Ovary (tissue), 9 donors: ENCODE results near the gene MAD1L1. TPM values are rescaled to one million over a fixed set of nuclear protein-coding genes. Genes with fewer than 3 reads are reported as not detected.

Experiments used
- DNase-seq, 5 donors: peaks; one replicate each; pipeline ENCODE4 v3.0.0-alpha.2; 2019 to 2020
- H3K27ac ChIP-seq, 2 donors: fragments of 200-600 bp; one replicate each; pipeline versions ENCODE4 v1.5.1 to v1.8.0; 2019 to 2022
- H3K27me3 ChIP-seq: fragments of 200-600 bp; one replicate; pipeline ENCODE4 v1.8.0; 2022
- H3K36me3 ChIP-seq: fragments of 200-600 bp; sonication (generic); one replicate; pipeline ENCODE4 v1.5.1; 2019
- H3K4me1 ChIP-seq: one replicate; pipeline ENCODE4 v1.8.1; 2013; ENCODE audit warnings: mild to moderate bottlenecking, moderate library complexity; ENCODE audit not compliant: insufficient read depth
- H3K4me3 ChIP-seq: fragments of 200-600 bp; sonication (generic); one replicate; pipeline ENCODE4 v1.5.1; 2017
- H3K9me3 ChIP-seq, 2 donors: fragments of 200-600 bp in 1 of 2; sonication (generic) in 1 of 2; one replicate each; pipeline versions ENCODE4 v1.5.1 to v1.8.1; 2013 to 2019; ENCODE audit warnings: mild to moderate bottlenecking in 1 of 2, moderate library complexity in 1 of 2
- EP300 ChIP-seq: sonication (generic); formaldehyde crosslinking; IDR thresholded peaks from one replicate; pipeline ENCODE4 v1.6.1; 2017; ENCODE audit warnings: antibody characterized with exemption
- POLR2A ChIP-seq: fragments of 450-650 bp; IDR thresholded peaks from one replicate; pipeline ENCODE4 v1.6.1; 2017; ENCODE audit warnings: antibody characterized with exemption, mild to moderate bottlenecking, moderate library complexity
- whole genome bisulfite sequencing, 3 donors: extraction: QIAGEN DNeasy Blood & Tissue Kit in 1 of 3; methylation state at CpG; one replicate each; pipeline versions ENCODE4 v1.1.5 to v1.1.7; 2013 to 2017; 5-methylcytosine and 5-hydroxymethylcytosine counted together
- intact Hi-C, 4 donors: fragments of 100-400 bp; cut with DNase I; formaldehyde crosslinking; loops; one replicate each; pipeline versions ENCODE4 v1.11.0 to v1.15.1; 2022 to 2023
- polyA plus RNA-seq, 2 donors: library from polyadenylated mRNA; stranded (reverse); fragments of 200-250 nt in 1 of 2; fragments of 350-450 nt in 1 of 2; fragmentation: Illumina TruSeq in 1 of 2; extraction: RNeasy Lipid Tissue Mini Kit (QIAGEN cat#74804) in 1 of 2; gene quantifications; one replicate each; pipeline ENCODE4 v1.2.3, GENCODE V29; 2013 to 2014
- total RNA-seq, 7 donors: library from RNA; depleted of rRNA in 2 of 7; stranded (reverse); fragments of >200 nt in 2 of 7; fragmentation: NEBNext Ultra II Directional in 3 of 7; extraction: Animal tissue kit (Norgen Biotek cat#: 25700) in 3 of 7; gene quantifications; one replicate each; pipeline versions ENCODE4 v1.1.0 to v1.2.4, GENCODE V29; 2016 to 2023
- TF ChIP-seq, protein P1 (sequence below), 3 donors: fragments of 450-650 bp in 2 of 3; fragments of 200-600 bp in 1 of 3; IDR thresholded peaks; one replicate each; pipeline versions ENCODE4 v1.5.1 to v1.8.0; 2016 to 2022; ENCODE audit warnings: antibody characterized with exemption in 3 of 3, mild to moderate bottlenecking in 1 of 3
- donor health status: DM: no; HTN: no; CAD: no; lungs with moderate emphysema.
- donor health status: DM: no; HTN: no; CAD: no.
- donor health status: Bipolar disorder and iron deficiency.
- donor health status: DM: yes; HTN: yes; CAD: no.
- donor health status: DM: no; HTN: no; CAD: no.
- donor health status: DM: yes; HTN: yes; CAD: no.

MAD1L1 gene
- total and polyA plus RNA-seq, 9 donors = 5.9 to 36.6 (median 22.8) TPM

DNA sequence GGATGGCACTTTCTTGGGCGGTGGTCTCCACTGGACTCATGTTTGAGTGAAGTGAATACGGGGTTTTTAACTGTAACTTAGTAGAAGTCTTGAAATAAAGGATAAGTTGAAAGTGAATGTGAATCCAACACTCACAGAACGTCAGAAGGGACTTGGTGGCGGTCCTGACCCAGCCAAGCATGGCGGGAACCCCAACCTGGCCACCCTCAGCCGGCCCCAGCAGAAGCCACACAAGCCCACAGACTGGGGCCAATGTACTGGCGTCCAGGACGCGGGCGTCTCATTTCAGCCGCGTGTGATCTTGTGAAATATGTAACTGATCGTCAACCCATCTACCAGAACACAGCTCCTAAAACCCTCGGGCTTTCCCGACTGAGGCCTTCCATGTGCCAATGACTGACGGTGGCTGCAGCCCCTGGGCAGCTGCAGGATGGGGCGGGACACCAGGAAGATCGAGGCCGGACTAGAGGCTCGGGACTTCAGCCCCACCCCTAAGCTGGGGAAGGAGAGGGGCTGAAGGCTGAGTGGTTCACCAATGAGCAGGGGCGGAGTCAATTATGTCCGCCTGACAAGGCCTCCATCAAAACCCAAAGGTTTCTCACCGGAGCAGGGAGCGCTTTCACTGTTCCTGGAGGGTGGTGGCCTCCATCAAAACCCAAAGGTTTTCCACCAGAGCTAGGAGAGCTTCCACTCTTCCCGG, 161.5 kb downstream of the MAD1L1 start:
- TF ChIP-seq, protein P1, sequence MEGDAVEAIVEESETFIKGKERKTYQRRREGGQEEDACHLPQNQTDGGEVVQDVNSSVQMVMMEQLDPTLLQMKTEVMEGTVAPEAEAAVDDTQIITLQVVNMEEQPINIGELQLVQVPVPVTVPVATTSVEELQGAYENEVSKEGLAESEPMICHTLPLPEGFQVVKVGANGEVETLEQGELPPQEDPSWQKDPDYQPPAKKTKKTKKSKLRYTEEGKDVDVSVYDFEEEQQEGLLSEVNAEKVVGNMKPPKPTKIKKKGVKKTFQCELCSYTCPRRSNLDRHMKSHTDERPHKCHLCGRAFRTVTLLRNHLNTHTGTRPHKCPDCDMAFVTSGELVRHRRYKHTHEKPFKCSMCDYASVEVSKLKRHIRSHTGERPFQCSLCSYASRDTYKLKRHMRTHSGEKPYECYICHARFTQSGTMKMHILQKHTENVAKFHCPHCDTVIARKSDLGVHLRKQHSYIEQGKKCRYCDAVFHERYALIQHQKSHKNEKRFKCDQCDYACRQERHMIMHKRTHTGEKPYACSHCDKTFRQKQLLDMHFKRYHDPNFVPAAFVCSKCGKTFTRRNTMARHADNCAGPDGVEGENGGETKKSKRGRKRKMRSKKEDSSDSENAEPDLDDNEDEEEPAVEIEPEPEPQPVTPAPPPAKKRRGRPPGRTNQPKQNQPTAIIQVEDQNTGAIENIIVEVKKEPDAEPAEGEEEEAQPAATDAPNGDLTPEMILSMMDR (IDR thresholded peaks at IDR 0.05) = no peak
- TF ChIP-seq EP300 (no peak), POLR2A (no peak)
- DNase-seq = no peak
- no peak overlapping the region for H3K27ac ChIP-seq
- H3K27me3 ChIP-seq = no peaks in the 10 kb centered on the region
- 95 to 97% (median 97%) methylated on average over 25 of the region's 25 CpGs for WGBS, 3 donors
- no peaks in the 10 kb centered on the region for H3K9me3 ChIP-seq
- H3K36me3 ChIP-seq = no peaks in the 10 kb centered on the region
- no peak overlapping the region for H3K4me3 ChIP-seq
- intact Hi-C loops = no loop called here
- H3K4me1 ChIP-seq = no peaks in the 10 kb centered on the region

DNA sequence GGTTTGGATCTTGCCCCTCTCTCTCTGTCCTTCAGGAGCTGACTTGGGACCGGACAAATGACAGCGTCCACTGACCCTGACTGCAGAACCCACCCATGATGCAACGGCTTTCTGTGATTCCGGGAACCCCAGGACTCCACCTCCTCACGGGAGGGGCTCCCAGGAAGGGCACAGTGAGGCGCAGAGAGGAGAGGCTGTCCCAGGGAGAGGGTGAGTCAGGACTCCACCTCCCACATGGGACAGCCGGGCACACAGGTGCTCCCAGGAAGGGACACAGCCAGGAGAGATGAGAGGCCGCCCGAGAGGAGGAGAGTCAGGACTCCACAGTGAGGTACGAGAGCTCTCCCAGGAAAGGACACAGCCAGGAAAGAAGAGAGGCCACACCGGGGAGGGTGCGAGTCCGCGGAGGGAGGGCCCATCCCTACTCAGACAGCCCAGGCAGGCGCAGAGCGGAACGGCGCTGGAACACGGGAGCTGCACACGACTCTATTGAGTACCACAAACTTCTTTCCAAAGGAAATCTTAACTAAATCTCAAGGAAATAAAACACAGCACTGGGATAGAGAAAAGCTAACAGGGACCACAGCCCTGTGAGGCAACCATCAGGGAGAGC, 162.5 kb downstream of the MAD1L1 start:
- no peak overlapping the region for H3K4me3 ChIP-seq
- WGBS, 3 donors = 85 to 89% (median 88%) methylated on average over 20 of the region's 20 CpGs
- intact Hi-C loops = no loop called here
- H3K27ac ChIP-seq = no peak overlapping the region
- DNase-seq = no peak
- H3K27me3 ChIP-seq = no peaks in the 10 kb centered on the region
- H3K36me3 ChIP-seq = no peaks in the 10 kb centered on the region
- TF ChIP-seq POLR2A = no peak
- TF ChIP-seq EP300 = no peak
- TF ChIP-seq, protein P1 (IDR thresholded peaks at IDR 0.05) = no peak
- no peaks in the 10 kb centered on the region for H3K9me3 ChIP-seq
- H3K4me1 ChIP-seq = no peaks in the 10 kb centered on the region

DNA sequence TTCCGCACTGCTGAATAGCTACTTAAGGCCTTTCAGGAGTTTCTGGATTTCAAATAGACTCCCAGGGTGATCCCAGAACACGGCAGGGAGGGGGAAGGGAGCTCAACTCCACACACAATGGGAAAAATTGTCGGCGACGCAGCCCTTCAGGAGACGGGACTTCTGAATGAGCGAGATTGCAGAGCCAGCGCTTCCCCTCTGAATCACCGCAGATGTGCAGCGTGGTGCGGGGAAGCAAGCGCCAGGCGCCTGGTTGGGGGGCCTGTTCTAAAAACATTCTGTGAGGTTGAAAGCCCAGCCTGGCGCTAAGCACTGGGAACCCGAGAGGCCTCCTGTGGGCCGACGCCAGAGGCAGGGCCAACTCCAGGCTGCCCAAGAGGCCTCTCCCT, 163.3 kb downstream of the MAD1L1 start:
- intact Hi-C loops = no loop called here
- WGBS, 3 donors = 76 to 85% (median 81%) methylated on average over 17 of the region's 17 CpGs
- DNase-seq = no peak

DNA sequence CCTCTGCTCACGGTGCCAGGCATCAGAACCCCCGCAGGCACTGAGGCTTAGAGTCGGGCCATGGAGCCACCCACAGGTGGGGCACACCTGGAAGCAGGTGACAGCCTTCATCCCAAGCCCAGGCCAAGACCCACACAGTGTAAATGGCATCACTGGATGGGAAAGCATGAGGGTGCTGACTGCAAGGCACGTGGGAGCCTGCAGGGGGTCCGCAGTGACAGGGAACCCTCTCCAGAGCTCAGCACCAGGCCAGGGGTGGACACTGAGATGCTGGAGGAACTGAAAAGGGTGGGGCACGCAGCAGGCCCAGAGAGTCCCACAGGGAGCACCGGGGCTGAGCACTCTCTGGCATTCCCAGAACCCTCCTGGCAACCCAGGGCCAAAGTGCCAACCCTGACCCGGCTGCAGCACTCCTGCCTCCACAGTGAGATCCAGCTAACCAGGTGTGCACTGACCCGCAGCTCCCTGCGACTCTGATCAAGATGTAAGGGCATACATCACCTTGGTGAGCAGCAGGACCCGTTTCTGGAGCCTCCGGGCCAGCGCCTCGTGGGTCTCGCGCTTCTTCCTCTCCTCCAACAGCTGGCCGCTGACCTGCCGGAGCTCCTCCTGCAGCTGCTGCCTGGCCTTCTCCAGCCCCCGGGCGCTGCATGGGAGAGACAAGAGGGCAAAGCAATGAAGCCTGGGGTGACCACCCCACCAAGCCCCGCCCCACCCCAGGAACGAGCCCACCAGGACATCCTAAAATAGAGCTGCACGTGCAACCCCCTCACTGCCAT, 163.9 kb downstream of the MAD1L1 start:
- no peak for DNase-seq
- WGBS, 3 donors = 65 to 88% (median 71%) methylated on average over 23 of the region's 23 CpGs
- H3K27me3 ChIP-seq = no peaks in the 10 kb centered on the region
- H3K36me3 ChIP-seq = no peaks in the 10 kb centered on the region
- no peak overlapping the region for H3K4me3 ChIP-seq
- TF ChIP-seq EP300 (no peak), POLR2A (no peak)
- TF ChIP-seq, protein P1 (IDR thresholded peaks at IDR 0.05) = no peak
- no peaks in the 10 kb centered on the region for H3K4me1 ChIP-seq
- intact Hi-C loops = no loop called here
- no peak overlapping the region for H3K27ac ChIP-seq
- no peaks in the 10 kb centered on the region for H3K9me3 ChIP-seq

More for the DNA sequence above, 163.3 kb downstream of the MAD1L1 start:
- H3K9me3 ChIP-seq = no peaks in the 10 kb centered on the region
- H3K4me3 ChIP-seq = no peak overlapping the region
- H3K36me3 ChIP-seq = no peaks in the 10 kb centered on the region
- no peaks in the 10 kb centered on the region for H3K4me1 ChIP-seq
- no peak overlapping the region for H3K27ac ChIP-seq
- TF ChIP-seq EP300 (no peak), POLR2A (no peak)
- TF ChIP-seq, protein P1 (IDR thresholded peaks at IDR 0.05) = no peak
- no peaks in the 10 kb centered on the region for H3K27me3 ChIP-seq
